ENCODE measurements around the gene OR9A4. TPM values are rescaled to one million over a fixed set of nuclear protein-coding genes. Genes with fewer than 3 reads are reported as not detected.

OR9A4 gene
- total RNA-seq, 2 donors from 2014 or later = not detected

GRCh38 chr7:141956084-141956483 lies 39.9 kb downstream of the OR9A4 start:
- no peak for DNase-seq (ENCODE audit: low spot score)
- Histone ChIP-seq H3K4me1 (no peaks in the 10 kb centered on the region), H3K4me3 (no peak overlapping the region), H3K27ac (no peak overlapping the region), H3K36me3 (no peaks in the 10 kb centered on the region), H3K9me3 (no peaks in the 10 kb centered on the region), H3K27me3 (no peaks in the 10 kb centered on the region)
- TF ChIP-seq, protein P1, sequence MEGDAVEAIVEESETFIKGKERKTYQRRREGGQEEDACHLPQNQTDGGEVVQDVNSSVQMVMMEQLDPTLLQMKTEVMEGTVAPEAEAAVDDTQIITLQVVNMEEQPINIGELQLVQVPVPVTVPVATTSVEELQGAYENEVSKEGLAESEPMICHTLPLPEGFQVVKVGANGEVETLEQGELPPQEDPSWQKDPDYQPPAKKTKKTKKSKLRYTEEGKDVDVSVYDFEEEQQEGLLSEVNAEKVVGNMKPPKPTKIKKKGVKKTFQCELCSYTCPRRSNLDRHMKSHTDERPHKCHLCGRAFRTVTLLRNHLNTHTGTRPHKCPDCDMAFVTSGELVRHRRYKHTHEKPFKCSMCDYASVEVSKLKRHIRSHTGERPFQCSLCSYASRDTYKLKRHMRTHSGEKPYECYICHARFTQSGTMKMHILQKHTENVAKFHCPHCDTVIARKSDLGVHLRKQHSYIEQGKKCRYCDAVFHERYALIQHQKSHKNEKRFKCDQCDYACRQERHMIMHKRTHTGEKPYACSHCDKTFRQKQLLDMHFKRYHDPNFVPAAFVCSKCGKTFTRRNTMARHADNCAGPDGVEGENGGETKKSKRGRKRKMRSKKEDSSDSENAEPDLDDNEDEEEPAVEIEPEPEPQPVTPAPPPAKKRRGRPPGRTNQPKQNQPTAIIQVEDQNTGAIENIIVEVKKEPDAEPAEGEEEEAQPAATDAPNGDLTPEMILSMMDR (IDR thresholded peaks at IDR 0.05) = no peak

GRCh38 chr7:141960687-141961422 lies 44.7 kb downstream of the OR9A4 start:
- TF ChIP-seq, protein P1 (IDR thresholded peaks at IDR 0.05) = no peak
- DNase-seq (ENCODE audit: low spot score) = no peak
- H3K27ac ChIP-seq = no peak overlapping the region

More at GRCh38 chr7:141960687-141961422, 44.7 kb downstream of the OR9A4 start:
- no peak overlapping the region for H3K4me3 ChIP-seq
- no peaks in the 10 kb centered on the region for H3K4me1 ChIP-seq
- H3K27me3 ChIP-seq = no peaks in the 10 kb centered on the region
- peaks cover 0 to 4% of the 10 kb centered on the region in 2 donors for H3K9me3 ChIP-seq
- H3K36me3 ChIP-seq = no peaks in the 10 kb centered on the region

Other genes starting within 250 kb of the OR9A4 start
- 10 to 100 TPM in 1 of 2 donors, 1 to 10 TPM in 1; 6.5 to 10.6 TPM for gene DENND11, start 214.2 kb upstream of the OR9A4 start, total RNA-seq
- gene WEE2, start 208.0 kb upstream of the OR9A4 start, total RNA-seq = not detected
- gene SSBP1, start 178.0 kb upstream of the OR9A4 start, total RNA-seq = 100 to 1,000 TPM; 102 to 119 TPM
- not detected for gene TAS2R3, start 152.3 kb upstream of the OR9A4 start, total RNA-seq
- under 1 TPM in 1 of 2 donors, not detected in 1; 0.31 TPM for gene TAS2R4, start 139.7 kb upstream of the OR9A4 start, total RNA-seq
- gene TAS2R5, start 126.2 kb upstream of the OR9A4 start, total RNA-seq = under 1 TPM in 1 of 2 donors, not detected in 1; 0.59 TPM
- gene PRSS37, start 74.9 kb upstream of the OR9A4 start, total RNA-seq = not detected
- gene CLEC5A, start 30.6 kb downstream of the OR9A4 start, total RNA-seq = 1 to 10 TPM; 1.0 to 1.7 TPM
- gene TAS2R38, start 57.4 kb downstream of the OR9A4 start, total RNA-seq = not detected
- 1 to 10 TPM in 1 of 2 donors, under 1 TPM in 1; 0.30 to 1.5 TPM for gene MGAM, start 79.5 kb downstream of the OR9A4 start, total RNA-seq
- under 1 TPM; 0.04 to 0.15 TPM for gene MGAM2, start 195.3 kb downstream of the OR9A4 start, total RNA-seq